GM12892 (cell line): ENCODE data around the gene MMUT.
A peak's percentile ranks its signal among the peaks of the same experiment; 100 is the strongest.

Experiments
- DNase-seq: peaks from one replicate; pipeline ENCODE4 v3.0.0; 2011; ENCODE audit not compliant: insufficient read length
- FAIRE-seq: peaks from 2 replicates; lab custom pipeline; 2011; peaks lifted over from hg19 to GRCh38; lab: Jason Lieb, UNC
- POLR2A ChIP-seq: IDR thresholded peaks from 2 replicates; pipeline ENCODE4 v1.6.1; 2011; ENCODE audit warnings: low read depth, low read length, control low read depth
- POLR2AphosphoS5 ChIP-seq: IDR thresholded peaks from 2 replicates; pipeline ENCODE4 v1.6.1; 2011; ENCODE audit warnings: low read depth, low read length, control low read depth
- TAF1 ChIP-seq: IDR thresholded peaks from 2 replicates; pipeline ENCODE4 v1.6.1; 2011; ENCODE audit warnings: low read depth, mild to moderate bottlenecking, control low read depth, low read length, borderline replicate concordance

Gene MMUT

GRCh38 chr6:49463612-49463967 is 537 bp upstream of the MMUT start:
- TF ChIP-seq POLR2AphosphoS5 (no peak), POLR2A (no peak), TAF1 (no peak)
- FAIRE-seq: no peak
- no peak for DNase-seq

GRCh38 chr6:49462599-49462926 is 490 bp downstream of the MMUT start:
- TF ChIP-seq POLR2AphosphoS5 (no peak), TAF1 (no peak), POLR2A (no peak)
- FAIRE-seq (peak; percentile 21), DNase-seq (no peak)

- TF ChIP-seq POLR2AphosphoS5 (no peak), TAF1 (no peak), POLR2A (no peak)
- FAIRE-seq: peak; percentile 24
- DNase-seq: no peak
Observed at GRCh38 chr6:49462071-49462470, 982 bp downstream of the MMUT start.

- FAIRE-seq: no peak
- no peak for DNase-seq
- TF ChIP-seq TAF1: no peak
- no peak for TF ChIP-seq POLR2A
- no peak for TF ChIP-seq POLR2AphosphoS5
Observed at GRCh38 chr6:49457771-49458170, 5.3 kb downstream of the MMUT start.

GRCh38 chr6:49454787-49455709 is 8.0 kb downstream of the MMUT start:
- no peak for TF ChIP-seq TAF1
- TF ChIP-seq POLR2AphosphoS5: no peak
- no peak for TF ChIP-seq POLR2A
- FAIRE-seq: no peak
- DNase-seq: no peak

GRCh38 chr6:49453221-49453620 is 9.8 kb downstream of the MMUT start:
- DNase-seq (no peak), FAIRE-seq (no peak)
- no peak for TF ChIP-seq TAF1

- DNase-seq: no peak
- no peak for TF ChIP-seq POLR2A
- no peak for FAIRE-seq
Observed at GRCh38 chr6:49430866-49431265, 32.2 kb downstream of the MMUT start.

- no peak for FAIRE-seq
- TF ChIP-seq POLR2AphosphoS5: no peak
- no peak for TF ChIP-seq TAF1
Observed at GRCh38 chr6:49430187-49430586, 32.9 kb downstream of the MMUT start.

GRCh38 chr6:49423817-49424216 is 39.2 kb downstream of the MMUT start:
- TF ChIP-seq POLR2A: no peak
- no peak for TF ChIP-seq POLR2AphosphoS5
- TF ChIP-seq TAF1: no peak
- FAIRE-seq (no peak), DNase-seq (no peak)

More at GRCh38 chr6:49430187-49430586, 32.9 kb downstream of the MMUT start:
- DNase-seq: no peak

- TF ChIP-seq TAF1 (no peak), POLR2AphosphoS5 (no peak), POLR2A (no peak)
- FAIRE-seq (no peak), DNase-seq (no peak)
Observed at GRCh38 chr6:49416195-49416594, 46.9 kb downstream of the MMUT start.

- DNase-seq (no peak), FAIRE-seq (no peak)
- TF ChIP-seq POLR2AphosphoS5 (no peak), POLR2A (no peak)
Observed at GRCh38 chr6:49415358-49415757, 47.7 kb downstream of the MMUT start.

GRCh38 chr6:49410564-49410963 is 52.5 kb downstream of the MMUT start:
- no peak for TF ChIP-seq POLR2A
- FAIRE-seq: no peak
- DNase-seq: no peak

- DNase-seq: peak; percentile 1
- TF ChIP-seq POLR2AphosphoS5 (no peak), POLR2A (no peak), TAF1 (no peak)
- FAIRE-seq: peak; percentile 78
Observed at GRCh38 chr6:49409951-49410542, 53.0 kb downstream of the MMUT start.
